Mesenchymal stem cell (in vitro differentiated cells and primary cell): ENCODE results near the gene TXNDC11. TPM values are rescaled to one million over a fixed set of nuclear protein-coding genes. Genes with fewer than 3 reads are reported as not detected.
"Not testable (repeated sequence)": the region's sequence is repeated elsewhere in the genome, so short reads cannot be mapped to it uniquely, and the experiment has no call there.

Experiments used
- DNase-seq: peaks from one replicate; pipeline ENCODE4 v3.0.0-alpha.2; 2013
- H2AFZ ChIP-seq: one replicate; pipeline ENCODE4 v1.6.1; 2013; ENCODE audit warnings: low read depth, mild to moderate bottlenecking, control low read depth, inconsistent platforms, low read length, moderate library complexity
- H2AK5ac ChIP-seq: 2 replicates; pipeline ENCODE4 v1.6.1; 2013; ENCODE audit warnings: low read length, moderate library complexity, mild to moderate bottlenecking, inconsistent platforms; ENCODE audit not compliant: severe bottlenecking
- H2BK120ac ChIP-seq: one replicate; pipeline ENCODE4 v1.6.1; 2013; ENCODE audit warnings: low read depth, mild to moderate bottlenecking, inconsistent platforms, low read length, moderate library complexity
- H2BK12ac ChIP-seq, 2 experiments: one replicate each; pipeline ENCODE4 v1.6.1; 2013; ENCODE audit warnings: inconsistent platforms in 2 of 2, low read length in 2 of 2, mild to moderate bottlenecking in 2 of 2, moderate library complexity in 2 of 2, control low read depth in 1 of 2
- H2BK15ac ChIP-seq: one replicate; pipeline ENCODE4 v1.6.1; 2013; ENCODE audit warnings: mild to moderate bottlenecking, low read depth, inconsistent platforms; ENCODE audit not compliant: poor library complexity, severe bottlenecking
- H2BK5ac ChIP-seq: 2 replicates; pipeline ENCODE4 v1.6.1; 2013; ENCODE audit warnings: low read depth, mild to moderate bottlenecking, low read length, control low read depth, inconsistent platforms; ENCODE audit not compliant: poor library complexity, severe bottlenecking
- H3K14ac ChIP-seq, 2 experiments: one replicate each; pipeline ENCODE4 v1.6.1; 2013; ENCODE audit warnings: inconsistent platforms in 2 of 2, low read length in 2 of 2, control low read depth in 1 of 2, mild to moderate bottlenecking in 1 of 2, moderate library complexity in 1 of 2
- H3K18ac ChIP-seq, 2 experiments: one replicate each; pipeline ENCODE4 v1.6.1; 2013; ENCODE audit warnings: inconsistent platforms in 2 of 2, low read length in 2 of 2, control low read depth in 1 of 2, low read depth in 1 of 2, mild to moderate bottlenecking in 1 of 2
- H3K23ac ChIP-seq, 2 experiments: one replicate each; pipeline ENCODE4 v1.6.1; 2013; ENCODE audit warnings: inconsistent platforms in 2 of 2, low read length in 2 of 2, mild to moderate bottlenecking in 2 of 2, moderate library complexity in 2 of 2, control low read depth in 1 of 2
- H3K27ac ChIP-seq: 2 replicates; pipeline ENCODE4 v1.5.1; 2013; ENCODE audit warnings: mild to moderate bottlenecking, moderate library complexity, low read length, control low read depth, inconsistent platforms; ENCODE audit not compliant: poor library complexity, severe bottlenecking
- H3K27me3 ChIP-seq, 2 experiments: 2 replicates each; pipeline versions ENCODE4 v1.6.1 to v1.7.0; 2013; ENCODE audit warnings: low read length in 2 of 2, mild to moderate bottlenecking in 2 of 2, moderate library complexity in 2 of 2, control low read depth in 1 of 2, inconsistent platforms in 1 of 2; ENCODE audit not compliant: control insufficient read depth in 1 of 2, insufficient read depth in 1 of 2
- H3K36me3 ChIP-seq, 2 experiments: 2 replicates each; pipeline versions ENCODE4 v1.6.1 to v1.7.0; 2013; ENCODE audit warnings: low read length in 2 of 2, control low read depth in 1 of 2, inconsistent platforms in 1 of 2, low read depth in 1 of 2, mild to moderate bottlenecking in 1 of 2; ENCODE audit not compliant: insufficient read depth in 2 of 2, control insufficient read depth in 1 of 2
- H3K4ac ChIP-seq, 2 experiments: one replicate each; pipeline ENCODE4 v1.6.1; 2013; ENCODE audit warnings: inconsistent platforms in 2 of 2, low read length in 2 of 2, mild to moderate bottlenecking in 2 of 2, moderate library complexity in 2 of 2, control low read depth in 1 of 2, low read depth in 1 of 2
- H3K4me1 ChIP-seq: 2 replicates; pipeline ENCODE4 v1.6.1; 2013; ENCODE audit warnings: low read depth, low read length, control low read depth; ENCODE audit not compliant: control insufficient read depth, insufficient read depth
- H3K4me2 ChIP-seq: 2 replicates; pipeline ENCODE4 v1.6.1; 2013; ENCODE audit warnings: low read length, mild to moderate bottlenecking, inconsistent platforms; ENCODE audit not compliant: poor library complexity, severe bottlenecking
- H3K4me3 ChIP-seq, 2 experiments: 2 replicates each; pipeline versions ENCODE4 v1.5.1 to v1.7.0; 2013; ENCODE audit warnings: low read length in 2 of 2, mild to moderate bottlenecking in 2 of 2, control low read depth in 1 of 2, low read depth in 1 of 2; ENCODE audit not compliant: insufficient read depth in 1 of 2
- H3K79me1 ChIP-seq: replicated peaks from 2 replicates; pipeline ENCODE4 v1.6.1; 2013; ENCODE audit warnings: mild to moderate bottlenecking, control low read depth, low read length, inconsistent platforms; ENCODE audit not compliant: poor library complexity, severe bottlenecking
- H3K9ac ChIP-seq: 2 replicates; pipeline ENCODE4 v1.7.0; 2013; ENCODE audit warnings: mild to moderate bottlenecking, low read length, moderate library complexity
- H3K9me3 ChIP-seq: 2 replicates; pipeline ENCODE4 v1.7.0; 2013; ENCODE audit warnings: mild to moderate bottlenecking, low read length; ENCODE audit not compliant: control insufficient read depth
- H4K8ac ChIP-seq: one replicate; pipeline ENCODE4 v1.6.1; 2013; ENCODE audit warnings: inconsistent platforms, mild to moderate bottlenecking, low read length, moderate library complexity
- H4K91ac ChIP-seq: one replicate; pipeline ENCODE4 v1.6.1; 2013; ENCODE audit warnings: mild to moderate bottlenecking, low read length, inconsistent platforms
- WGBS: methylation state at CpG from one replicate; pipeline ENCODE4 v1.1.7; 2013; ENCODE audit warnings: mixed read lengths; 5-methylcytosine and 5-hydroxymethylcytosine counted together
- polyA plus RNA-seq, 2 experiments: library from polyadenylated mRNA; stranded (reverse); fragments of 200-250 nt; gene quantifications; one replicate each; pipeline ENCODE4 v1.2.3, GENCODE V29; 2013

The TXNDC11 gene
- 31.9 TPM for polyA plus RNA-seq (2013, experiment 1 of 2)
- 32.0 TPM for polyA plus RNA-seq (2013, experiment 2 of 2)

- H3K79me1 ChIP-seq = peaks cover 13% of the 10 kb centered on the region
- no peaks in the 10 kb centered on the region for H3K9me3 ChIP-seq
- H3K4ac ChIP-seq = peak within 1 kb of the TSS; percentile 91 to 95
- H2AFZ ChIP-seq = peak within 1 kb of the TSS; percentile 79
- H3K23ac ChIP-seq = peak within 1 kb of the TSS in 1 of 2 experiments; percentile 46
- H2BK5ac ChIP-seq = peak within 1 kb of the TSS; percentile 90
- peak within 1 kb of the TSS in 1 of 2 experiments; percentile 99 for H3K14ac ChIP-seq
- peak within 1 kb of the TSS; percentile 83 for H2BK15ac ChIP-seq
- peak within 1 kb of the TSS; percentile 92 to 93 for H3K18ac ChIP-seq
- H4K8ac ChIP-seq = peak within 1 kb of the TSS; percentile 95
- peak within 1 kb of the TSS; percentile 63 to 69 for H2BK12ac ChIP-seq
- no peaks in the 10 kb centered on the region for H3K27me3 ChIP-seq
- H2BK120ac ChIP-seq = peak within 1 kb of the TSS; percentile 85
- H3K36me3 ChIP-seq = peaks cover 4 to 7% of the 10 kb centered on the region in 2 experiments
- peak within 1 kb of the TSS; percentile 92 for H3K9ac ChIP-seq
- H3K4me1 ChIP-seq = peaks cover 7% of the 10 kb centered on the region
- H2AK5ac ChIP-seq = no peak within 1 kb of the TSS
- H3K4me2 ChIP-seq = peak within 1 kb of the TSS; percentile 59
- peak within 1 kb of the TSS; percentile 86 for H4K91ac ChIP-seq
- H3K4me3 ChIP-seq = peak within 1 kb of the TSS; percentile 87 to 97
- under 1% methylated on average over 74 of the region's 96 CpGs for WGBS
- H3K27ac ChIP-seq = peak within 1 kb of the TSS; percentile 56
- DNase-seq = peak; percentile 97
Measured at GRCh38 chr16:11742536-11743307, at the start of gene TXNDC11. Gene TXNDC11, minus strand, starts transcription at chr16:11742857. Its CDS starts 127 bp downstream, at chr16:11742730.

DNA sequence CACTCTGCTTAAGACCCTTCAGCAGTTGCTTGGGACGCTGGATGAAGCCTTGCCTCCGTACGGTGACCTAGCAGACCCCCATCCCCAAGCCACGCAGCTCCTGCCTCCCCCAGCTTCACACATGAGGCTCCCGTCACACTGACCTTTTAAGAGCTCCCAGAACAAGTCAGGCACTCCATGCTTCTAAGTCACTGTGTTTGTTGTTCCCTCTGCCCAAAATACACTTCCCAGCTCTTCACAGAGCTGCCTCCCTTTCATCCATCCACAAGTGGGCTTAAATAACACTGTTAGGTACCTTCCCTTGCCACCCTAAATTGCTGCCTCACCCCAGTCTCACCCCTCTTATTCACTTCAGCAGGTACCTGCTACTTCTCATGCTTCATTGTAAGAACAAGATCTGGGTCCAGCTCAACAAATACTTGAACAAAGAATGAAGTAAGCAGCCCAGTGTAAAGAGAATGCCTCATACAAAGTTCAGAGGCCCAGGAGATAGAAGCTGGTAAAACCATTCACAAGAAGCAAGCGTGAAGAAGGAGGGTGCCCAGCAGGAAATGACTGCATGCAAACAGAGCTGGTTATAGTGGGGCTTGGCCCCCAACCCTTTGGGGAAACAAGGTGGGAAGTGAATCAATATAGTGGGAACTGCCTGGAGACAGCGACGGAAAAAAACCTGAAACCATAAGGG lies 48.6 kb upstream of the TXNDC11 start:
- Histone ChIP-seq H3K27ac (peak overlapping the region; percentile 4), H2BK5ac (no peak overlapping the region), H3K4me1 (peaks cover 21% of the 10 kb centered on the region), H4K8ac (no peak overlapping the region), H4K91ac (no peak overlapping the region), H3K36me3 (peaks cover 13 to 20% of the 10 kb centered on the region in 2 experiments), H2AFZ (no peak overlapping the region), H3K14ac (peak overlapping the region in 1 of 2 experiments; percentile 66), H3K18ac (peak overlapping the region in 1 of 2 experiments; percentile 66), H3K4me2 (no peak overlapping the region), H3K79me1 (no peaks in the 10 kb centered on the region), H3K9me3 (no peaks in the 10 kb centered on the region), H3K23ac (no peak overlapping the region), H3K4ac (no peak overlapping the region), H3K27me3 (no peaks in the 10 kb centered on the region), H2BK12ac (no peak overlapping the region), H3K9ac (no peak overlapping the region), H3K4me3 (peak overlapping the region in 1 of 2 experiments; percentile 28), H2AK5ac (no peak overlapping the region), H2BK15ac (no peak overlapping the region), H2BK120ac (no peak overlapping the region)
- no peak for DNase-seq
- WGBS = 94% methylated on average over 6 of the region's 8 CpGs

DNA sequence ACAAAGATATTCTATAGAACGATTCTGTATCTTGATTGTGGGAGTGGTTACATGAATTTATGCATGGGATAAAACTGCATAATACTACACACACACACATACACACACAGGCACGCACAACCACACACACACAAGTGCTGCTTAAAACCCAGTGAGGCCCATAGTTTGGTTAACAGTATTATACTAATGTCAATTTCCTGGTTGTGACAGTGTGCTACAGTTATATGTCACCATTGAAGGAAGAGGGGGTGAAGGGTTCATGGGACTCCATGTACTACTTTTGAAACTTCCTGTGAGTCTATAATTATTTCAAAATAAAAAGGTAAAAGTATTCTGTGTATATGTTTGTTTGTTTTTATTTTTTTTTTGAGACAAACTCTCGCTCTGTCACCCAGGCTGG lies 46.3 kb upstream of the TXNDC11 start:
- Histone ChIP-seq H3K9me3 (no peaks in the 10 kb centered on the region), H3K4me3 (no peak overlapping the region), H2BK5ac (no peak overlapping the region), H3K4ac (no peak overlapping the region), H2BK120ac (no peak overlapping the region), H3K4me2 (no peak overlapping the region), H3K4me1 (peaks cover 22% of the 10 kb centered on the region), H4K8ac (no peak overlapping the region), H3K36me3 (peaks cover 5 to 20% of the 10 kb centered on the region in 2 experiments), H2BK15ac (no peak overlapping the region), H2AFZ (no peak overlapping the region), H3K79me1 (no peaks in the 10 kb centered on the region), H3K18ac (no peak overlapping the region), H2BK12ac (no peak overlapping the region), H3K23ac (no peak overlapping the region), H3K27ac (no peak overlapping the region), H3K14ac (no peak overlapping the region), H3K9ac (no peak overlapping the region), H2AK5ac (no peak overlapping the region), H4K91ac (no peak overlapping the region), H3K27me3 (no peaks in the 10 kb centered on the region)
- 100% methylated on average over 1 of the region's 3 CpGs for WGBS
- DNase-seq = no peak

DNA sequence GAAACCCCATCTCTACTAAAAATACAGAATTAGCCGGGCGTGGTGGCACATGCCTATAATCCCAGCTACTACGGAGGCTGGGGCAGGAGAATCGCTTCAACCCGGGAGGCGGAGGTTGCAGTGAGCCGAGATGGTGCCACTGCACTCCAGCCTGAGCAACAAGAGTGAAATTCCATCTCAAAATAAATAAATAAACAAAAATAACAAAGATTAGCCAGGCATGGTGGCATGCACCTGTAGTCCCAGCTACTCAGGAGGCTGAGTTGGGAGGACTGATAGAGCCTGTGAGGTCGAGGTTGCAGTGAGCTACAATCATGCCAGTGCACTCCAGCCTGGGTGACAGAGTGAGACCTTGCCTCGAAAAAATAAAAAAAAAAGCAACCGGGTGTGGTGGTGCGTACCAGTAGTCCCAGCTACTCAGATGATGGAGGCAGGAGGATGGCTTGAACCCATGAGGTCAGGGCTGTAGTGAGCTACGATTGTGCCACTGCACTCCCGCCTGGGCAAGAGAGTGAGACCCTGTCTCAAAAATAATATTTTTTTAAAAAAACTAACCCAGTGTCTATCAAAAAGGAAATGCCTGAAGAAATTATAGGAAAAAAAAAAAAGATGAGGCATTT lies 42.4 kb upstream of the TXNDC11 start:
- H3K27ac ChIP-seq, H3K4me2 ChIP-seq, H3K18ac ChIP-seq, H2BK12ac ChIP-seq, H4K91ac ChIP-seq, H2BK15ac ChIP-seq, H2AFZ ChIP-seq, H3K4me3 ChIP-seq, H3K27me3 ChIP-seq, H2BK5ac ChIP-seq, H2BK120ac ChIP-seq, H3K4ac ChIP-seq, H4K8ac ChIP-seq, H3K14ac ChIP-seq, H3K79me1 ChIP-seq, DNase-seq, H3K9ac ChIP-seq, H3K9me3 ChIP-seq, H3K23ac ChIP-seq, H2AK5ac ChIP-seq: not testable (repeated sequence)
- WGBS = over 99% methylated on average over 11 of the region's 13 CpGs
- peaks cover 22% of the 10 kb centered on the region for H3K4me1 ChIP-seq
- peaks cover 5 to 25% of the 10 kb centered on the region in 2 experiments for H3K36me3 ChIP-seq
